ENCODE data around the gene GLT1D1. TPM values are rescaled to one million over a fixed set of nuclear protein-coding genes. Genes with fewer than 3 reads are reported as not detected.

The GLT1D1 gene
- total and polyA plus RNA-seq, 8 donors = 1.0 to 17.6 (median 2.6) TPM

DNA sequence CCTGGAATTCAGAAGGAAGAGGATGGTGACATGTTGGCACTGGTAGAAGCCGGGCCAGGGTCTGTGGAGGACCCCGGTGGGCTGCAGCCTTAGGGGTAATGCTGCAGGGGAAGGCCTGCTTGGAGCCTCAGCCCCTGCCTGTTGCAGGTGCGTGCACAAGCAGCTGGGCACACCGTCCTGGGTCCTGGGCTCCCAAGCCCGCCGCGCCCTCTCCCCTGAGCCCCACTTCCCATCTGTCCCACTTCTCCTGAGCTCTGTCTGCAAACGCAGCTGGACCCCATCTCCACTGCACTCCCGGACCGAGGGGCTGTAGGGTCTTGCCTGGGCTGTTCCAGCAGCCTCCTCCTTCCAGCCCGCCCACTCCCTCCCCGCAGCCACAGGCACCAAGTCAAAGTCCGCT, 116.8 kb downstream of the GLT1D1 start:
- TF ChIP-seq, protein P1, sequence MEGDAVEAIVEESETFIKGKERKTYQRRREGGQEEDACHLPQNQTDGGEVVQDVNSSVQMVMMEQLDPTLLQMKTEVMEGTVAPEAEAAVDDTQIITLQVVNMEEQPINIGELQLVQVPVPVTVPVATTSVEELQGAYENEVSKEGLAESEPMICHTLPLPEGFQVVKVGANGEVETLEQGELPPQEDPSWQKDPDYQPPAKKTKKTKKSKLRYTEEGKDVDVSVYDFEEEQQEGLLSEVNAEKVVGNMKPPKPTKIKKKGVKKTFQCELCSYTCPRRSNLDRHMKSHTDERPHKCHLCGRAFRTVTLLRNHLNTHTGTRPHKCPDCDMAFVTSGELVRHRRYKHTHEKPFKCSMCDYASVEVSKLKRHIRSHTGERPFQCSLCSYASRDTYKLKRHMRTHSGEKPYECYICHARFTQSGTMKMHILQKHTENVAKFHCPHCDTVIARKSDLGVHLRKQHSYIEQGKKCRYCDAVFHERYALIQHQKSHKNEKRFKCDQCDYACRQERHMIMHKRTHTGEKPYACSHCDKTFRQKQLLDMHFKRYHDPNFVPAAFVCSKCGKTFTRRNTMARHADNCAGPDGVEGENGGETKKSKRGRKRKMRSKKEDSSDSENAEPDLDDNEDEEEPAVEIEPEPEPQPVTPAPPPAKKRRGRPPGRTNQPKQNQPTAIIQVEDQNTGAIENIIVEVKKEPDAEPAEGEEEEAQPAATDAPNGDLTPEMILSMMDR (IDR thresholded peaks at IDR 0.05) = no peak
- peaks cover 0 to 3% of the 10 kb centered on the region in 2 donors for H3K9me3 ChIP-seq
- peaks cover 0 to 65% of the 10 kb centered on the region in 2 donors for H3K27me3 ChIP-seq
- intact Hi-C loops (cut with DNase I) = no loop called here
- no peak for DNase-seq
- ATAC-seq = no peak
- H3K4me1 ChIP-seq = no peaks in the 10 kb centered on the region
- H3K36me3 ChIP-seq = peaks cover 0 to 13% of the 10 kb centered on the region in 2 donors
- H3K27ac ChIP-seq = no peak overlapping the region
- H3K4me3 ChIP-seq = no peak overlapping the region

DNA sequence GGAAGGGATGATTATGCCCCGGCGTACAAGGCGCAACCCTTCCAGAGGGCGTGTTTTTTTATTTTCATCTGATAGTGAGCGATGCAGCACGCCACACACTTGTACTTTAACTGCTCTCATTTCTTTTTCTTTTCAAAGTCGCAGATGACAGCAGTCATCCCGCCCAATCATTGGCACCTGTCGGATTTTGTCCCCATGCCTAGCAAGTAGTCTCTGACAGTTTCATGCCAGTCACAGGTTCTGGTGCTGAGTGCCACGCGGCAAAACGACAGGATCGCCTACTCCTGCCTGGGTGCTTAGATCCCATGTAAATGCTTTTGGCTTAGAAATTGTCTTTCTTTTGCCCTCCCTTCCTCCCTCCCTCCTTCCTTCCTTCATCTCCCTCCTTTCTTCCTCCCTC, 117.7 kb downstream of the GLT1D1 start:
- TF ChIP-seq, protein P1 (IDR thresholded peaks at IDR 0.05) = no peak
- H3K4me3 ChIP-seq = no peak overlapping the region
- intact Hi-C loops (cut with DNase I) = no loop called here
- no peak for DNase-seq
- no peaks in the 10 kb centered on the region for H3K4me1 ChIP-seq
- no peaks in the 10 kb centered on the region for H3K9me3 ChIP-seq
- ATAC-seq = no peak
- no peak overlapping the region for H3K27ac ChIP-seq
- H3K27me3 ChIP-seq = peaks cover 0 to 72% of the 10 kb centered on the region in 2 donors
- H3K36me3 ChIP-seq = peaks cover 0 to 10% of the 10 kb centered on the region in 2 donors

DNA sequence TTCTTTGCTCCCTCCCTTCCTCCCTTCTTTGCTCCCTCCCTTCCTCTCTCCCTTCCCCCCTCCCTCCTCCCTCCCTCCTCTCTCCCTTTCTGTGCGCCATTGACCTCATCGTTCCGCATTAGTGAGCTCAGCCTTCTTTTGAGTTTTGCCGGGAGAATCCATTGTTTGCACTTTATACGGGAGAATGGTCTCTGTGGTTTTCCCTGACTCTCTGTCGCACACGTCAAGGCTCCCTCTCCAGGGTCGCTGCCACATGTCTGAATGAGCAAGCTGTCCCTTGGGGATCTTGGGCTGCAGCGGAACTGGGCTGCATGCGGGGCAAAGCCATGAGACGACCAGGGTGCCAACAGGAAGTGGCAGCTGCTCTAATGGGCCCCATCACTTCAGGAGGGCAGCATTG, 118.5 kb downstream of the GLT1D1 start:
- Histone ChIP-seq H3K9me3 (no peaks in the 10 kb centered on the region), H3K4me1 (no peaks in the 10 kb centered on the region), H3K27ac (no peak overlapping the region), H3K4me3 (no peak overlapping the region), H3K36me3 (peaks cover 0 to 10% of the 10 kb centered on the region in 2 donors), H3K27me3 (peaks cover 0 to 79% of the 10 kb centered on the region in 2 donors)
- intact Hi-C loops (cut with DNase I) = no loop called here
- no peak for ATAC-seq
- no peak for DNase-seq
- TF ChIP-seq, protein P1 (IDR thresholded peaks at IDR 0.05) = no peak

DNA sequence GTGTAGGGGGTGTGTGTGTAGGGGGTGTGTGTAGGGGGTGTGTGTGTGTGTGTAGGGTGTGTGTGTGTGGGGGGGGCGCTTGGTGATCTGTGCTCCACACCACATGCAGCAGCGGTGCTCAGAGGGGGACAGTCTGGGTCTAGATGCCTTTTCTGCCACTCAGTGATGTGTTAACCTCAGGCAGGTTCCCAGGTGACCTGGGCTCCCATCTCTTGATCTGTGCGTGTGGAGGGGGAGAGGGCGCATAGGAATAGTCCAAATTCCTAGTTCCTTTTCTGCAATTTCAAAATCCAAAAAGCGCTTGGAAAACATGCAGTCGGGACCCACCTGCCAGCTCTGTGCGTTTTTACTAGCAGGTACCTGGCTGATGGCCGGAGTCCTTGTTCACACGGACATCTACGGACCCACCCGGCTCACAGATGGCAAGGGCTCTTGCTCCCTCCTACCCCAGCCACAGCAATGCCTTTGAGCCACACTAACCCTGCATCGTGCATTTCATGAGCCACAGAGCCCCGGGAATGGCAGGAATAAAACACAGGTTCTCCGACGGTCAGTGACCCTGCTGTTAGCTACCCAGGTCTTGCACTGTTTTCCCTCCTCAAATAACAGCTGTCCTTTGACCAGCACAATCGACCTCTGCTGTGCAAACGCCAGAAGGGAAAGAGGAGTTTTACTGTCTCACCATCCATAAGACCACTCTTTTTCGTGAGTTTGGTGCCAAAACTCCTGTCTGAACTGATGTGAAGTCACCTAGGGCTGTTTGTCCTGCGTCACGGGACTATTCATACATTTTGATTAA, 120.8 kb downstream of the GLT1D1 start:
- ATAC-seq = no peak
- intact Hi-C loops (cut with DNase I) = no loop called here
- H3K36me3 ChIP-seq = peaks cover 0 to 6% of the 10 kb centered on the region in 2 donors
- no peak for DNase-seq
- H3K4me3 ChIP-seq = no peak overlapping the region
- no peak overlapping the region for H3K27ac ChIP-seq
- H3K4me1 ChIP-seq = no peaks in the 10 kb centered on the region
- H3K9me3 ChIP-seq = no peaks in the 10 kb centered on the region
- TF ChIP-seq, protein P1 (IDR thresholded peaks at IDR 0.05) = no peak
- peaks cover 0 to 86% of the 10 kb centered on the region in 2 donors for H3K27me3 ChIP-seq

DNA sequence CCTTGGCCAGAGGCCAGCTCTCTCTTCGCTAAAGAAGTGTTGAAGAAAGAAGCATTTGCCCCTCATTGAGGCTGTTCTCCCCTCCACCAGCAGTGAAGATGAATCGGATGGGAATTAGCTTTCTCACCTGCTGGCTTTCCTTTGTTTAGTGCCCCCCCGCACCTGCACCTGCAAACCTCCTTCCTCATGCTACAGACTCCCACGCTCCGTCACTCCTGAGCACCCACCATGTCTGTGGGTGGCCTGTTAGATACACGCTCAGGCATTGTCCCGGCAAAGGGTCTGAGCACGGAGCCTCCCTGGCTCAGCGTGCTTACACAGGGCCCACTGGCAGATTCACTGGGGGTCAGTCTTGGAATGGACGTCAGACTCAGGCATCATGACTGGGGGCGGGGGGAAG, 121.6 kb downstream of the GLT1D1 start:
- no peaks in the 10 kb centered on the region for H3K4me1 ChIP-seq
- DNase-seq (no peak), ATAC-seq (no peak)
- no peak overlapping the region for H3K4me3 ChIP-seq
- H3K27ac ChIP-seq = no peak overlapping the region
- H3K9me3 ChIP-seq = no peaks in the 10 kb centered on the region
- peaks cover 0 to 14% of the 10 kb centered on the region in 2 donors for H3K36me3 ChIP-seq
- H3K27me3 ChIP-seq = peaks cover 0 to 86% of the 10 kb centered on the region in 2 donors
- TF ChIP-seq, protein P1 (IDR thresholded peaks at IDR 0.05) = no peak
- intact Hi-C loops (cut with DNase I) = no loop called here
